ENCODE results near the gene TRNP1.

The TRNP1 gene

DNA sequence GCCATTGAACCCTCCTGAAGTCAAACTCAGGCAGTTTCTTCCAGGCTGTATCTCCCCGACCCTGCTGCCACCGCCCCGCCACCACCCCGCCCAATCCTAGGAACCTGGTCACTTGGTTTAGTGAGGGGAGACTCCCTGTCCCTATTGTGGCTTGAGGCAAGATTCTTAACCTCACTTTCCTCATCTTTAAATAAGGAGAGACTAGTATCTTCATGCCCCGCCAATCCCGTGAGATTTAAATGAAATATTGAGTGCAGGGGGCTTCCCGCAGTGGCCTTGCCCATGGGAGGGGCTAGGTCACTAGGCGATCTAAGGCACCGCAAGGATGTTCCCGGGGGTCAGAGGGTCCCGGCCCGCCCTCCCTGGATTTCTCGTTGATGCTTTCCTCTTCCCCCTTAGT, 34.2 kb upstream of the TRNP1 start:
- TF ChIP-seq, protein P1, sequence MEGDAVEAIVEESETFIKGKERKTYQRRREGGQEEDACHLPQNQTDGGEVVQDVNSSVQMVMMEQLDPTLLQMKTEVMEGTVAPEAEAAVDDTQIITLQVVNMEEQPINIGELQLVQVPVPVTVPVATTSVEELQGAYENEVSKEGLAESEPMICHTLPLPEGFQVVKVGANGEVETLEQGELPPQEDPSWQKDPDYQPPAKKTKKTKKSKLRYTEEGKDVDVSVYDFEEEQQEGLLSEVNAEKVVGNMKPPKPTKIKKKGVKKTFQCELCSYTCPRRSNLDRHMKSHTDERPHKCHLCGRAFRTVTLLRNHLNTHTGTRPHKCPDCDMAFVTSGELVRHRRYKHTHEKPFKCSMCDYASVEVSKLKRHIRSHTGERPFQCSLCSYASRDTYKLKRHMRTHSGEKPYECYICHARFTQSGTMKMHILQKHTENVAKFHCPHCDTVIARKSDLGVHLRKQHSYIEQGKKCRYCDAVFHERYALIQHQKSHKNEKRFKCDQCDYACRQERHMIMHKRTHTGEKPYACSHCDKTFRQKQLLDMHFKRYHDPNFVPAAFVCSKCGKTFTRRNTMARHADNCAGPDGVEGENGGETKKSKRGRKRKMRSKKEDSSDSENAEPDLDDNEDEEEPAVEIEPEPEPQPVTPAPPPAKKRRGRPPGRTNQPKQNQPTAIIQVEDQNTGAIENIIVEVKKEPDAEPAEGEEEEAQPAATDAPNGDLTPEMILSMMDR (conservative IDR thresholded peaks at IDR 0.05; ENCODE audit: low read depth, low read length): no peak

DNA sequence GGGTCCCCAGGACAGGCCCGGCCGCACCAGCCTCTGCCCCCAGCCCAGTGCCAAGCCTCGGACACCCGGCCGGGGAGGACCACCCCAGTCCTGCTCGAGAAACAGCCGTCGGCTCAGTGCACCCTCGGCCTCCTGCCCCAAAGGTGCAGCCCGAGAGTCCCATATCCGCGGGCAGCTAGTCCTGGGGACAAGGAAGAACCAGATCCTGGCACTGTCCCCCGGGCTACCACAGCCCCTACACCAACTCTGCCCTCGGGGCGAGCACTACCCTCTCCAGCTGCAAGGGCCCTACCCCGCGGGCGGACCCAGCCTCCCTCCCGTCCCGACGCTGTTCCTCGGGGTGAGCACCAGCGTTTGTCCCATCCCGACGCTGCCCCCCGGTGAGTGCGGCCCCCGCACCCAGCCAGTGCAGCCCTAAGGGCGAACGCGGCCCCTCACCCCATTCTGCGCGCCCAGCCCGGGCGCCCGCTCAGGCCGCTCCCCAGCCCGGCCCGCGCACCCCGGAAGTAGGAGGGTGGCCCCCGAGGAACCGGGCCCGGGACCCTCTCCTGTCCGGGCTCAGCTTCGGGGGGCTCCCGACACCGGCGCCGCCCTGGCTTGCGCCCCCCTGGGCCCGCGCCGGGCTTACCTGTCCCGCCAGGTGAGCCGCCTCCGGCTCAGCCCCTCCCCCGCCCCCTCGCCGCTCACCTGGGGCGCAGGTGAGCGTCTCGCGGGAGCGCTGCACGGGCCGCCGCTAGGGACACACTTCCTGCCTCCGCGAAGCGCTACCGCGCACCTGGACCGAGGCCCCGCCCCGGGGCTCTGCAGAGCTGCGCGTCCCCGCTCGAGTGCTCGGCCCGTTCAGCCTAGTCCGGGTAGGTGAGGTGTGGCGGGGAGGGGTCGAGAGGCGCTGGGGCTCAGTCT, 33.5 kb upstream of the TRNP1 start, which contains the start of gene KDF1:
KDF1 (minus strand) TSS at position 747 of the 903 bp plus-strand sequence. CDS start 8,088 bp downstream, outside the sequence.
- no peaks in the 10 kb centered on the region for H3K36me3 ChIP-seq (ENCODE audit: insufficient read depth)
- no peaks in the 10 kb centered on the region; the same call in 1 of the 2 replicates for H3K27me3 ChIP-seq (ENCODE audit: insufficient read depth, low read depth)
- no peak within 1 kb of the TSS for H3K9ac ChIP-seq
- H3K4me2 ChIP-seq: no peak within 1 kb of the TSS
- H3K27ac ChIP-seq: no peak within 1 kb of the TSS
- no peak within 1 kb of the TSS for H2AFZ ChIP-seq (ENCODE audit: low read depth)
- H4K20me1 ChIP-seq (ENCODE audit: insufficient read depth): no peaks in the 10 kb centered on the region
- no peaks in the 10 kb centered on the region for H3K79me2 ChIP-seq (ENCODE audit: insufficient read depth, low read depth)
- TF ChIP-seq, protein P1 (conservative IDR thresholded peaks at IDR 0.05; ENCODE audit: low read depth, low read length): no peak
- H3K4me1 ChIP-seq (ENCODE audit: low read depth, poor library complexity, severe bottlenecking): no peaks in the 10 kb centered on the region
- no peak within 1 kb of the TSS for H3K4me3 ChIP-seq (IDR thresholded peaks at IDR 0.05; ENCODE audit: insufficient read depth, low read depth, low read length)

More for the DNA sequence above, 34.2 kb upstream of the TRNP1 start:
- H3K79me2 ChIP-seq (ENCODE audit: insufficient read depth, low read depth): no peaks in the 10 kb centered on the region
- H3K9ac ChIP-seq: no peak overlapping the region
- H4K20me1 ChIP-seq (ENCODE audit: insufficient read depth): no peaks in the 10 kb centered on the region
- no peaks in the 10 kb centered on the region; the same call in 1 of the 2 replicates for H3K27me3 ChIP-seq (ENCODE audit: insufficient read depth, low read depth)
- no peak overlapping the region for H2AFZ ChIP-seq (ENCODE audit: low read depth)
- H3K27ac ChIP-seq: no peak overlapping the region
- no peak overlapping the region for H3K4me3 ChIP-seq (IDR thresholded peaks at IDR 0.05; ENCODE audit: insufficient read depth, low read depth, low read length)
- no peaks in the 10 kb centered on the region for H3K4me1 ChIP-seq (ENCODE audit: low read depth, poor library complexity, severe bottlenecking)
- no peaks in the 10 kb centered on the region for H3K36me3 ChIP-seq (ENCODE audit: insufficient read depth)
- no peak overlapping the region for H3K4me2 ChIP-seq

DNA sequence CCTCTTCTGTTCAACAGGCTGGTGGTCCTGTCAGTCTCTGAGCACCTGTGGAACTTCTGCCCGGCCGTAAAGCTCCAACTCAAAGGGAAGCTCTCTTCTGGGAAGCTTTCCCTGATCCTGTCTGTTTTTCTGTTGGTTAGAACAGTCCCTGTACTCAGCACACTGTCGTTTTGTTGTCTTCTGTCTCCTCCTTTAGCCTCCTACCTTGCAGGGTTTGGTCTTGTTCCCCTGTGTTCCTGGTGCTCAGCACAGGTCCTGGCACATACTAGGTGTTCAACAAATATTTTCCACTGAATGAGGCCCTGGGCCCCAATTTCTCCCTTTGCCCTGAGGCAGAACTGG, 32.9 kb upstream of the TRNP1 start:
- Histone ChIP-seq H4K20me1 (ENCODE audit: insufficient read depth) (no peaks in the 10 kb centered on the region), H3K9ac (no peak overlapping the region), H3K79me2 (ENCODE audit: insufficient read depth, low read depth) (no peaks in the 10 kb centered on the region), H3K4me1 (ENCODE audit: low read depth, poor library complexity, severe bottlenecking) (no peaks in the 10 kb centered on the region), H3K36me3 (ENCODE audit: insufficient read depth) (no peaks in the 10 kb centered on the region), H3K27me3 (ENCODE audit: insufficient read depth, low read depth) (no peaks in the 10 kb centered on the region; the same call in 1 of the 2 replicates), H3K4me2 (no peak overlapping the region), H2AFZ (ENCODE audit: low read depth) (no peak overlapping the region), H3K4me3 (IDR thresholded peaks at IDR 0.05; ENCODE audit: insufficient read depth, low read depth, low read length) (no peak overlapping the region), H3K27ac (no peak overlapping the region)
- TF ChIP-seq, protein P1 (conservative IDR thresholded peaks at IDR 0.05; ENCODE audit: low read depth, low read length): no peak

DNA sequence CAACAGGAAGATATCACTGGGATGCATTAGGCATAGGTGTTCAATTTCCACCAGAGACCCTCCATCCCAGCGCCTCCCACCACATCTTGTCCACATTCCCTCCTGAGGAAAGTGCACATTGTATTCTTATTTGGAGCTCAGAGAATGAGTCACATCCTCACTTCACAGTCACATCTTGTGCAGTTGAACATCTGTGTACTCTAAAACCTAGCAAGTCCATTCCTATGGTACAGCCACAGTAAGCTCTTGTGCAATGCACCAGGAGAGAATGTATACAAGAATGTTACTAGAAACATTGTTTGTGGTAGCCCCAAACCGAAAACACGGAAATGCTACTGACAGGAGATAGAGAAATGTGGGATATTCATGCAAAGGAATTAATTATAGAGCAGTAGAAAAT, 31.7 kb upstream of the TRNP1 start:
- Histone ChIP-seq H3K4me2 (no peak overlapping the region), H3K4me3 (IDR thresholded peaks at IDR 0.05; ENCODE audit: insufficient read depth, low read depth, low read length) (no peak overlapping the region)
- TF ChIP-seq, protein P1 (conservative IDR thresholded peaks at IDR 0.05; ENCODE audit: low read depth, low read length): no peak

More for the DNA sequence above, 31.7 kb upstream of the TRNP1 start:
- no peaks in the 10 kb centered on the region for H4K20me1 ChIP-seq (ENCODE audit: insufficient read depth)
- H2AFZ ChIP-seq (ENCODE audit: low read depth): no peak overlapping the region
- H3K27ac ChIP-seq: no peak overlapping the region
- no peaks in the 10 kb centered on the region for H3K4me1 ChIP-seq (ENCODE audit: low read depth, poor library complexity, severe bottlenecking)
- H3K27me3 ChIP-seq (ENCODE audit: insufficient read depth, low read depth): no peaks in the 10 kb centered on the region
- no peak overlapping the region for H3K9ac ChIP-seq
- no peaks in the 10 kb centered on the region for H3K36me3 ChIP-seq (ENCODE audit: insufficient read depth)
- H3K79me2 ChIP-seq (ENCODE audit: insufficient read depth, low read depth): no peaks in the 10 kb centered on the region

Measured in KMS-11 (cell line).